Measurements from ENCODE around the gene SUDS3. TPM values are rescaled to one million over a fixed set of nuclear protein-coding genes. Genes with fewer than 3 reads are reported as not detected.

The SUDS3 gene
- total and polyA plus RNA-seq, 10 of the 15 experiments (the other 5 are each of a cell fraction or from before 2014, with no cell fraction given): 5.2 to 42.8 (median 21.7) TPM

- Histone ChIP-seq H3K27me3 (replicated peaks in 1 of 2; ENCODE audit: control insufficient read depth in 2 of 2, insufficient read depth in 2 of 2, low read length in 1 of 2) (no peaks in the 10 kb centered on the region), H3K36me3 (ENCODE audit: control insufficient read depth in 2 of 2, insufficient read depth in 2 of 2, low read length in 1 of 2) (no peaks in the 10 kb centered on the region), H3K9me3 (replicated peaks; ENCODE audit: control insufficient read depth, insufficient read depth, low read length) (no peaks in the 10 kb centered on the region), H4K20me1 (ENCODE audit: control insufficient read depth, insufficient read depth) (no peaks in the 10 kb centered on the region), H3K79me2 (ENCODE audit: control insufficient read depth, insufficient read depth, low read length) (peaks cover 48% of the 10 kb centered on the region), H3K27ac (ENCODE audit: control insufficient read depth, insufficient read depth) (peak within 1 kb of the TSS; percentile 76), H3K9ac (ENCODE audit: control insufficient read depth, insufficient read depth, low read length) (peak within 1 kb of the TSS; percentile 84), H3K4me1 (ENCODE audit: control insufficient read depth, insufficient read depth, low read length) (peaks cover 3% of the 10 kb centered on the region; the same call in 1 of the 2 replicates), H3K4me2 (ENCODE audit: control insufficient read depth, insufficient read depth) (peak within 1 kb of the TSS; percentile 85), H2AFZ (ENCODE audit: control insufficient read depth, low read depth, low read length) (peak within 1 kb of the TSS; percentile 87), H3K4me3 (peak within 1 kb of the TSS; percentile 92)
- POLR2A ChIA-PET: interaction anchor here (0.6 to 2.8 kb wide), 17 partner anchors 14 to 235 kb away, joined by 3 to 20 read pairs (median 4); no protein-coding TSS in a partner anchor
- ATAC-seq (peak; percentile 85), FAIRE-seq (peak; percentile 68), DNase-seq (ENCODE audit: low read depth, low spot score) (peak; percentile 91)
- CTCF ChIA-PET: interaction anchor here (0.9 to 6.3 kb wide), 14 partner anchors 15 to 523 kb away, joined by 3 to 277 read pairs (median 5); no protein-coding TSS in a partner anchor
- in situ Hi-C loops (cut with MboI): loop anchor here (5.0 kb wide), 1 partner anchor 191 kb away; no protein-coding TSS in a partner anchor
- no TSS peak for BruUV-seq (replicated peaks)
- intact Hi-C loops (cut with micrococcal nuclease; ENCODE audit: unreplicated experiment): loop anchor here (2.0 kb wide), 1 partner anchor 66 kb away; no protein-coding TSS in a partner anchor
- RAD21 ChIA-PET (ENCODE audit: unreplicated experiment): interaction anchor here (0.5 to 6.6 kb wide), 24 partner anchors 12 to 1930 kb away, joined by 3 to 166 read pairs (median 4); partner anchors contain the start of gene PEBP1
- WGBS (ENCODE audit: insufficient coverage, insufficient replicate concordance, low lambda C conversion rate, missing lambda C conversion rate): under 1% methylated on average over 55 of the region's 75 CpGs
- SMC1A ChIA-PET (ENCODE audit: uncharacterized antibody, unreplicated experiment): interaction anchor here (0.9 to 6.7 kb wide), 20 partner anchors 16 to 252 kb away, joined by 3 to 185 read pairs (median 6); no protein-coding TSS in a partner anchor
- peak; percentile 77; the same call in 1 of the 2 replicates for TF ChIP-seq SMARCA5 (IDR thresholded peaks at IDR 0.05)
- no peak for TF ChIP-seq NFIC (IDR thresholded peaks at IDR 0.05; ENCODE audit: low read depth, low read length)
- peak; percentile 67 for TF ChIP-seq ZNF687 (IDR thresholded peaks at IDR 0.05)
- TF ChIP-seq RCOR1 (conservative IDR thresholded peaks at IDR 0.05; ENCODE audit: low read depth, low read length): no peak
- TF ChIP-seq, protein P1, sequence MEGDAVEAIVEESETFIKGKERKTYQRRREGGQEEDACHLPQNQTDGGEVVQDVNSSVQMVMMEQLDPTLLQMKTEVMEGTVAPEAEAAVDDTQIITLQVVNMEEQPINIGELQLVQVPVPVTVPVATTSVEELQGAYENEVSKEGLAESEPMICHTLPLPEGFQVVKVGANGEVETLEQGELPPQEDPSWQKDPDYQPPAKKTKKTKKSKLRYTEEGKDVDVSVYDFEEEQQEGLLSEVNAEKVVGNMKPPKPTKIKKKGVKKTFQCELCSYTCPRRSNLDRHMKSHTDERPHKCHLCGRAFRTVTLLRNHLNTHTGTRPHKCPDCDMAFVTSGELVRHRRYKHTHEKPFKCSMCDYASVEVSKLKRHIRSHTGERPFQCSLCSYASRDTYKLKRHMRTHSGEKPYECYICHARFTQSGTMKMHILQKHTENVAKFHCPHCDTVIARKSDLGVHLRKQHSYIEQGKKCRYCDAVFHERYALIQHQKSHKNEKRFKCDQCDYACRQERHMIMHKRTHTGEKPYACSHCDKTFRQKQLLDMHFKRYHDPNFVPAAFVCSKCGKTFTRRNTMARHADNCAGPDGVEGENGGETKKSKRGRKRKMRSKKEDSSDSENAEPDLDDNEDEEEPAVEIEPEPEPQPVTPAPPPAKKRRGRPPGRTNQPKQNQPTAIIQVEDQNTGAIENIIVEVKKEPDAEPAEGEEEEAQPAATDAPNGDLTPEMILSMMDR (IDR thresholded peaks at IDR 0.05 in 2 of 3, conservative IDR thresholded peaks at IDR 0.05 in 1 of 3; ENCODE audit: control insufficient read depth in 2 of 3, extremely low read depth in 1 of 3, insufficient read depth in 1 of 3, low read depth in 3 of 3, low read length in 3 of 3): no peak
- peak; percentile 80 for TF ChIP-seq POU2F2 (IDR thresholded peaks at IDR 0.05; ENCODE audit: borderline replicate concordance, low read depth, low read length)
- TF ChIP-seq HCFC1 (IDR thresholded peaks at IDR 0.05; ENCODE audit: low read length): peak; percentile 72
- TF ChIP-seq GATAD2B (conservative IDR thresholded peaks at IDR 0.05; ENCODE audit: low read depth): peak; percentile 83
- peak; percentile 2; the same call in 1 of the 2 replicates for TF ChIP-seq SMC3 (IDR thresholded peaks at IDR 0.05; ENCODE audit: borderline replicate concordance, low read length)
- TF ChIP-seq RB1 (IDR thresholded peaks at IDR 0.05; ENCODE audit: borderline replicate concordance): peak; percentile 64; the same call in 1 of the 2 replicates
- TF ChIP-seq, protein P2, sequence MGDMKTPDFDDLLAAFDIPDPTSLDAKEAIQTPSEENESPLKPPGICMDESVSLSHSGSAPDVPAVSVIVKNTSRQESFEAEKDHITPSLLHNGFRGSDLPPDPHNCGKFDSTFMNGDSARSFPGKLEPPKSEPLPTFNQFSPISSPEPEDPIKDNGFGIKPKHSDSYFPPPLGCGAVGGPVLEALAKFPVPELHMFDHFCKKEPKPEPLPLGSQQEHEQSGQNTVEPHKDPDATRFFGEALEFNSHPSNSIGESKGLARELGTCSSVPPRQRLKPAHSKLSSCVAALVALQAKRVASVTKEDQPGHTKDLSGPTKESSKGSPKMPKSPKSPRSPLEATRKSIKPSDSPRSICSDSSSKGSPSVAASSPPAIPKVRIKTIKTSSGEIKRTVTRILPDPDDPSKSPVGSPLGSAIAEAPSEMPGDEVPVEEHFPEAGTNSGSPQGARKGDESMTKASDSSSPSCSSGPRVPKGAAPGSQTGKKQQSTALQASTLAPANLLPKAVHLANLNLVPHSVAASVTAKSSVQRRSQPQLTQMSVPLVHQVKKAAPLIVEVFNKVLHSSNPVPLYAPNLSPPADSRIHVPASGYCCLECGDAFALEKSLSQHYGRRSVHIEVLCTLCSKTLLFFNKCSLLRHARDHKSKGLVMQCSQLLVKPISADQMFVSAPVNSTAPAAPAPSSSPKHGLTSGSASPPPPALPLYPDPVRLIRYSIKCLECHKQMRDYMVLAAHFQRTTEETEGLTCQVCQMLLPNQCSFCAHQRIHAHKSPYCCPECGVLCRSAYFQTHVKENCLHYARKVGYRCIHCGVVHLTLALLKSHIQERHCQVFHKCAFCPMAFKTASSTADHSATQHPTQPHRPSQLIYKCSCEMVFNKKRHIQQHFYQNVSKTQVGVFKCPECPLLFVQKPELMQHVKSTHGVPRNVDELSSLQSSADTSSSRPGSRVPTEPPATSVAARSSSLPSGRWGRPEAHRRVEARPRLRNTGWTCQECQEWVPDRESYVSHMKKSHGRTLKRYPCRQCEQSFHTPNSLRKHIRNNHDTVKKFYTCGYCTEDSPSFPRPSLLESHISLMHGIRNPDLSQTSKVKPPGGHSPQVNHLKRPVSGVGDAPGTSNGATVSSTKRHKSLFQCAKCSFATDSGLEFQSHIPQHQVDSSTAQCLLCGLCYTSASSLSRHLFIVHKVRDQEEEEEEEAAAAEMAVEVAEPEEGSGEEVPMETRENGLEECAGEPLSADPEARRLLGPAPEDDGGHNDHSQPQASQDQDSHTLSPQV (IDR thresholded peaks at IDR 0.05): no peak
Observed at GRCh38 chr12:118372541-118373495, 3.5 kb upstream of the SUDS3 start, which contains the start of gene TAOK3. Gene TAOK3 (minus strand): TSS chr12:118372907. CDS start chr12:118255567, 117,340 bp downstream.
